BLaER1 (cell line): ENCODE results near the gene MIA2.
"Not testable (repeated sequence)": the region's sequence is repeated elsewhere in the genome, so short reads cannot be mapped to it uniquely, and the experiment has no call there.

ENCODE experiments used
- H3K27ac ChIP-seq: shearing (Covaris generic); formaldehyde crosslinking; 2 replicates; pipeline ENCODE4 v1.8.1; 2022
- H3K27me3 ChIP-seq: shearing (Covaris generic); formaldehyde crosslinking; 2 replicates; pipeline ENCODE4 v1.8.1; 2022
- H3K36me3 ChIP-seq: shearing (Covaris generic); formaldehyde crosslinking; 2 replicates; pipeline ENCODE4 v1.8.1; 2022
- H3K4me1 ChIP-seq: shearing (Covaris generic); formaldehyde crosslinking; 2 replicates; pipeline ENCODE4 v1.8.1; 2022
- H3K4me2 ChIP-seq: shearing (Covaris generic); formaldehyde crosslinking; 2 replicates; pipeline ENCODE4 v1.8.1; 2022
- H3K4me3 ChIP-seq: shearing (Covaris generic); formaldehyde crosslinking; 2 replicates; pipeline ENCODE4 v1.8.1; 2022
- H3K9ac ChIP-seq: shearing (Covaris generic); formaldehyde crosslinking; 2 replicates; pipeline ENCODE4 v1.8.1; 2022
- H3K9me3 ChIP-seq: shearing (Covaris generic); formaldehyde crosslinking; 2 replicates; pipeline ENCODE4 v1.8.1; 2022
- H4K20me1 ChIP-seq: shearing (Covaris generic); formaldehyde crosslinking; 2 replicates; pipeline ENCODE4 v1.8.1; 2022
- Cebpa-rat ChIP-seq: shearing (Covaris generic); IDR thresholded peaks from 2 replicates; pipeline ENCODE4 v1.8.1; 2022

MIA2 gene

DNA sequence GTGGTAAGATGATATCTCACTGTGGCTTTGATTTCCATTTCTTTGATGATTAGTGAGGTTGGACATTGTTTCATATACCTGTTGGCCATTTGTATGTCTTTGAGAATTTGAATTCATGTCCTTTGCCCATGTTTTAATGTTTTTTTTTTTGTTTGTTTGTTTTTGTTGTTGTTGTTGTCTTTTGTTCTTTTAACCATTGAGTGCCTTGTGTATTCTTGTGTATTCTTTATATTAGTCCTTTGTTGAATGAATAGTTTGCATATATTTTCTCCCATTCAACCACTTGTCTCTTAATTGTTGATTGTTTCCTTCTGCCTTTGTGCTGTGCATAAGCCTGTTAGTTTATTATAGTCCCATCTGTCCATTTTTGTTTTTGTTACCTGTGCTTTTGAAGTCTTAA, 126.6 kb downstream of the MIA2 start:
- Histone ChIP-seq H3K9me3 (peaks cover 35% of the 10 kb centered on the region), H4K20me1 (no peaks in the 10 kb centered on the region), H3K4me1 (no peaks in the 10 kb centered on the region), H3K4me3 (no peak overlapping the region), H3K27me3 (no peaks in the 10 kb centered on the region), H3K4me2 (no peak overlapping the region), H3K36me3 (peaks cover 43% of the 10 kb centered on the region), H3K9ac (no peak overlapping the region), H3K27ac (no peak overlapping the region)
- no peak for TF ChIP-seq Cebpa-rat

DNA sequence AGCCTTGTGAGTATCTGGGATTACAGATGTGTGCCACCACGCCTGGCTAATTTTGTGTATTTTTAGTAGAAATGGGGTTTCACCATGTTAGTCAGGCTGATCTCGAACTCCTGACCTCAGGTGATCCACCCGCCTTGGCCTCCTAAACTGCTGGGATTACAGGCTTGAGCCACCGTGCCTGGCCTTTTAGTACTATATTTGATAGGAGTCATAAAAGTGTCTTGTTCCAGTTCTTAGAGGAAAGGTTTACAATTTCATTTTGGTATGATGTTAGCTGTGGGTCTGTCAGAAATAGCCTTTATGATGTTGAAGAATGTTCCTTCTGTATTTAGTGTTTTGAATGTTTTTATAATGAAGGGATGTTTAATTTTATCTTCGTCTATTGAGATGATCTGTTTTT, 127.8 kb downstream of the MIA2 start:
- not testable (repeated sequence) for H3K4me2 ChIP-seq, H3K27ac ChIP-seq
- H3K9me3 ChIP-seq, result peaks cover 35% of the 10 kb centered on the region

DNA sequence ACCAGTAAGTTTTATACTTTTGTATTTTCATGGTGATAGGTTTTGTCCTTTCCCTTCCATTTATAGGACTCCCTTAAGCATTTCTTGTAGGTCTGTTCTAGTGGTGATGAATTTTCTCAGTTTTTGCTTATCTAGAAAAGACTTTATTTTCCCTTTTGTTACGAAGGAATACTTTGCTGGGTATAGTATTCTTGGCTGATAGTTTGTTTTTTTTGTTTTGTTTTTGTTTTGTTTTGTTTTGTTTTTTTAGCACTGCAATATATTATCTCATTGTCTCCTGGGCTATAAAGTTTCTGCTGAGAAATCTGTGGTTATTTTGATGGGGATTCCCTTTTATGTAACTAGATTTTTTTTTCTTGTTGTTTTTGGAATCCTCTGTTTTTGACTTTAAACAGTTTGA, 130.8 kb downstream of the MIA2 start:
- peaks cover 30% of the 10 kb centered on the region for H3K9me3 ChIP-seq
- H3K4me1 ChIP-seq, result no peaks in the 10 kb centered on the region
- no peak overlapping the region for H3K27ac ChIP-seq
- no peak overlapping the region for H3K4me3 ChIP-seq
- no peak for TF ChIP-seq Cebpa-rat
- peaks cover 36% of the 10 kb centered on the region for H3K36me3 ChIP-seq
- no peak overlapping the region for H3K4me2 ChIP-seq
- no peaks in the 10 kb centered on the region for H3K27me3 ChIP-seq
- H3K9ac ChIP-seq, result no peak overlapping the region
- H4K20me1 ChIP-seq, result peaks cover 16% of the 10 kb centered on the region

More for the DNA sequence above, 127.8 kb downstream of the MIA2 start:
- not testable (repeated sequence) for H3K27me3 ChIP-seq, H3K9ac ChIP-seq, H3K4me1 ChIP-seq, H3K4me3 ChIP-seq, H4K20me1 ChIP-seq
- H3K36me3 ChIP-seq, result peaks cover 47% of the 10 kb centered on the region

DNA sequence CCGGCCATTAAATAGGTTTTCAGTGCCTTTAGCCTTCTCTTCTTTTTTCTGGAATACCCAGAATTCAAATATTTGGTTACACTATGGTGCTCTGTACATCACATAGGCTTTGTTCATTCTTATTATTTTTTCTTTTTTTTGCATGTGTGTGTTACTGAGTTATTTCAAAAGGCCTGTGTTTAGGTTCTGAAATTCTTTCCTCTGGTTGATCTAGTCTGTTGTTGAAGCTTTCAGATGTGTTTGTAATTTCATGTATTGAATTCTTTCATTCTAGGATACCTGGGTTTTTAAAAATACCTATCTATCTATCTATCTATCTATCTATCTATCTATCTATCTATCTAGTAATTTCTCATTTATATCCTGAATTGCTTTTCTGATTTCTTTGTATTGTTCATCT, 131.6 kb downstream of the MIA2 start:
- H3K27ac ChIP-seq, result no peak overlapping the region
- no peak overlapping the region for H3K4me2 ChIP-seq
- no peak overlapping the region for H3K4me3 ChIP-seq
- H4K20me1 ChIP-seq, result peaks cover 16% of the 10 kb centered on the region
- TF ChIP-seq Cebpa-rat, result no peak
- H3K9me3 ChIP-seq, result peaks cover 23% of the 10 kb centered on the region
- H3K27me3 ChIP-seq, result no peaks in the 10 kb centered on the region
- H3K9ac ChIP-seq, result no peak overlapping the region
- no peaks in the 10 kb centered on the region for H3K4me1 ChIP-seq
- H3K36me3 ChIP-seq, result peaks cover 34% of the 10 kb centered on the region

DNA sequence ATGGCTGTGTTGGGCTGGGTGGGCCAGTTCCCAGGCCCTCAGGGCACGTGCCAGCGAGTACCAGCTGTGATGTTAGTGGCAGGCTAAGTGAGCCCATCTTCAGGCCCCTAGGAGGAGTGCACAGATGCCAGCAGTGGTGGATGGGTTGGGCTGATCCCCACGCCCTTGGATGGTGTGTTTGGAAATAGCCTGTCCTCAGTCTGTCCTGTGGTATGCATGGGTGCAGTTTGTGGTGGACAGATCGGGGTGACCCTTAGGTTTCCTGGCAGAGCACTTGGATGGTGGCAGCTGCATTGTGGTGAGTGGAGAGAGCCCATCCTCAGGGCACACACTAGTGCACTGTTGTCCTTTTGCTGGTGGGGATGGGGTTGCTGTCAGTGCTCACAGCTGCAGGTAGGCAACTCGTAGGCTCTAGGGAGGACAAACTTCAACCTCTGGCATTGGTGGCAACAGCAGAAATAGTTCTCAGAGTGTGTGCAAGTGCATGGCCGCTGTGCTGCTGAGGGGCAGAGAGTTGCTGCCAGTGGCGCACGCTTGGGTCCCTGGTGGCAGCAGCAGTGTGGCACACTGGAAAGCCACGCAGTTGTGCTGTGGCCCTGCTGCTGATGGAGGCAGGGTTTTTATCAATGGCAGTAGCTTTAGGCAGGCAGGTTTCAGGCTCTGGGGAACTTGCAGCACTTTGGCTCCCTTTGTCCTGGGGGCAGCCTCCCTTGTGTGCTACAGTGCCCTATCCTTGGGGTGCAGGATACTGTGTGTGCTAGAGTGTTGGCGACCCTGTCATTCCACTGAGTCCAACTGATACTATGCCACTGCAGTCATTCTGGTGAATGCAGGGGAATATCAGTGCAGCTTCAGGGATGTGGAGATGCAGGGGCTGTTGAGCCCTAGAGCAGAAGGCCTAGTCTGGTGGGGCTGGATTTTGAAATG, 133.0 kb downstream of the MIA2 start:
- H3K4me2 ChIP-seq, result no peak overlapping the region
- TF ChIP-seq Cebpa-rat, result no peak

DNA sequence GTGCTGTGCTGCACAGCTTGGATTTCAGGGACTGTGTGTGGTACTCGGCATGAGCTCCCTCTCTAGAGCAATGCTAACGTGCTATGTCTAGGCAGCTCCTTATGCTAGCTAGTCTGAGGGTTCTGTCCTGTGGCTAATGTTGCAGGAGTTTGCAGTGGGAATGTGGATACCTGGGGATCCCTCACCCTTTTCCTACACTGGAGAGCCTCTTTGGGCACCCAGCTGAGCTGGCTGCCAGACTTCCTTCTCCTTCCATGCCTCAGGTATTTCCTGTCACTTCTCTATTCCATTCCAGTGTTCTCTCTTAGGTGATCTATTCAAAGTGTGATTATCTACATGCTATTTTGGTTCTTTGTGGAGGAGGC, 133.7 kb downstream of the MIA2 start:
- Histone ChIP-seq H4K20me1 (peaks cover 16% of the 10 kb centered on the region), H3K27me3 (no peaks in the 10 kb centered on the region), H3K9ac (no peak overlapping the region), H3K9me3 (peaks cover 23% of the 10 kb centered on the region), H3K4me2 (no peak overlapping the region), H3K36me3 (peaks cover 28% of the 10 kb centered on the region), H3K4me3 (no peak overlapping the region), H3K4me1 (no peaks in the 10 kb centered on the region), H3K27ac (no peak overlapping the region)
- TF ChIP-seq Cebpa-rat, result no peak

More for the DNA sequence above, 133.0 kb downstream of the MIA2 start:
- H3K9me3 ChIP-seq, result peaks cover 23% of the 10 kb centered on the region
- H3K4me1 ChIP-seq, result no peaks in the 10 kb centered on the region
- H3K9ac ChIP-seq, result no peak overlapping the region
- H3K4me3 ChIP-seq, result no peak overlapping the region
- peaks cover 28% of the 10 kb centered on the region for H3K36me3 ChIP-seq
- no peaks in the 10 kb centered on the region for H3K27me3 ChIP-seq
- H3K27ac ChIP-seq, result no peak overlapping the region
- peaks cover 16% of the 10 kb centered on the region for H4K20me1 ChIP-seq

DNA sequence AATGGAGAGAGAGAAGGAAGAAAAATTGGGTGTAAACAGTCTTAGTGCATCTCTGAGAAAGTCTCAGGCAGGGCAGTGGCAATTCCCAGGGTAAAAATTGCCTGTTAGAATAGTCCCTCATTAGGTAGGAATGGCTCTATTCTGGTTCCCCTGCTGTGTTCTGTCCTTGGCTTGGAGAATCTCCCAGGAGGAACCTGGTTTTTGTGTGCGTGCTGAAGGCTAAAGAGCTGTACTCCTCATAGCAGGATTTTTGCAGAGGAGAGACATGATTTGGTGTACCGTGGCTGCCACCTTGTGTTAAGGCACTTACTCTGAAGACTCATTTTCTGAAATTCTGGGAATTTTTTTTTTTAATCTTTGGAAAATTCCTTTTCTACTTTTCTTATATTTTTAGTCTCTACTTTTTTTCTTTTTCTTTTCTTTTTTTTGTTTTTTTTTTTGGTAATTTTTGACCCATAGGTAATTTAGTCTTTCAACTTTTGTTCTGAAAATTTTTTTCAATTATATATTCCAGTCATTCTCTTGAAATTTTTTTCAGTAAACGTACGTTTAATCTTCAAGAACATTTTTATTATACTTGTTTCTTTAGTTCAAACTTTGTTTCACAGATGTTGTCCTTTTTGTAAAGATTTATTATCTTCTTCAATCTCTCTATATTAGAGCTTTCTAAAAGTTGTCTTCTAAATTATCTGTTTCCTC, 134.7 kb downstream of the MIA2 start:
- H4K20me1 ChIP-seq, result peaks cover 16% of the 10 kb centered on the region
- H3K27ac ChIP-seq, result no peak overlapping the region
- no peak overlapping the region for H3K4me2 ChIP-seq
- no peak overlapping the region for H3K4me3 ChIP-seq
- peaks cover 24% of the 10 kb centered on the region for H3K36me3 ChIP-seq
- H3K9me3 ChIP-seq, result peaks cover 19% of the 10 kb centered on the region
- no peaks in the 10 kb centered on the region for H3K27me3 ChIP-seq
- H3K9ac ChIP-seq, result no peak overlapping the region
- no peak for TF ChIP-seq Cebpa-rat
- no peaks in the 10 kb centered on the region for H3K4me1 ChIP-seq

DNA sequence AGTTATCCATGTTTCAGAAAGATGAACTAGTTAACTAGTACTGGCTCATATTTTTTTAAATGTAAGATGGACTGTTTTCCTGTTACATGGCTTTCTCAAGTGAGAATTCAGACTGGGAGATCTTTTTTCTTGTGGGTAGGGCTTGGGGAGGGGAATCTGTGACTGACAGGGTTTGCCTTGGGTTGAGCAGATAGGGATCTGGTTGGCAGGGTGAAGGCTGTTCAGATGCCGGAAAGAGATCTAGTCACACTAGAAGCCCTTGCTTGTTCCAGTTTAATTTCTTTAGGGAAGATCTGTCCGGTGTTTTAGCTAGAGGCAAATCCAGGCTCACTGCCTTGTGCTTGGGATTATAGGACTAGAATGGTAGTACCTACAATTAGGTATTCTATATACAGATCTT, 135.3 kb downstream of the MIA2 start:
- Histone ChIP-seq H3K4me2 (no peak overlapping the region), H3K9ac (no peak overlapping the region), H3K9me3 (peaks cover 13% of the 10 kb centered on the region), H3K4me3 (no peak overlapping the region), H3K27ac (no peak overlapping the region), H3K27me3 (no peaks in the 10 kb centered on the region), H3K4me1 (no peaks in the 10 kb centered on the region), H4K20me1 (peaks cover 16% of the 10 kb centered on the region), H3K36me3 (peaks cover 17% of the 10 kb centered on the region)
- no peak for TF ChIP-seq Cebpa-rat

DNA sequence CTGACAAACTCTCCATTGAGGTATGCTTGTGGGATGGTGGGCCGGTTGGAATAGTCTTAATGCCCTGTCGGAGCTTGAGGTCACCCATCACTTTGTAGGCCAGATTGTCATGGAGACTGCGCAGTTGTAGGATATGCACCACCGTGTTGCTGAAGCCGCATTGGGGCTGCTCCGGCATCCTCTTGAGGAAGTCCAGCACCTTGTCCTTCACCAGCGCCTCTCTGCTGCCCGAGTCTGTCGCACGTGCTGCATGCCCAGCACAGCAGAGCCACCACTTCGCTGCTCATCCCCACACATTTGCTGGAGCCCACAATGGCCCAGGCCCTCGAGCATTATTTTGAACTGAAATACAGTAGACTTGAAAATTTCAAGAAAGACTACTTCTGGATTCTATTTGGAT, 136.7 kb downstream of the MIA2 start:
- no peaks in the 10 kb centered on the region for H3K9me3 ChIP-seq
- no peak overlapping the region for H3K9ac ChIP-seq
- no peak overlapping the region for H3K4me3 ChIP-seq
- peaks cover 11% of the 10 kb centered on the region; the same call in 1 of the 2 replicates for H3K36me3 ChIP-seq
- TF ChIP-seq Cebpa-rat, result no peak
- no peak overlapping the region for H3K4me2 ChIP-seq
- H3K27ac ChIP-seq, result no peak overlapping the region
- peaks cover 16% of the 10 kb centered on the region for H4K20me1 ChIP-seq
- H3K4me1 ChIP-seq, result no peaks in the 10 kb centered on the region
- H3K27me3 ChIP-seq, result no peaks in the 10 kb centered on the region

DNA sequence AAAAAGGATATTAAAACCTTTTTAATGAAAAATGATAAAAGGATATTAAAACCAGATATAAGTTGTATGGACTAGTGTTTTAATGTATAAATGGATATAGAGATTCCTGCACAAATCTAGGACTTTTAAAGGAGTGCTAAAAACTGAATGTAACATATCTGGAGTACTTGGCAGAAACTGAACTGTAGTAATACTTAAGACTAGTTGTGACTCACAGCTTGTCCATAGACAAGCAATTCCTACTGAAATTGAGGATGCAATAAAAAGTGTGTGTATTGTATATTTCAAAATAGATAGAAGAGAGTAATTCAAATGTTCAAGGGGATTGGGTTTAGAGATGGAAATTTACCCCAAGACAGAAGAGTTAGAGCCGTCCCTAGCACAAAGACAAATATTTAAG, 138.9 kb downstream of the MIA2 start:
- no peaks in the 10 kb centered on the region for H3K4me1 ChIP-seq
- H3K9me3 ChIP-seq, result no peaks in the 10 kb centered on the region
- no peak overlapping the region for H3K4me2 ChIP-seq
- peaks cover 1% of the 10 kb centered on the region; the same call in 1 of the 2 replicates for H4K20me1 ChIP-seq
- H3K27ac ChIP-seq, result no peak overlapping the region
- H3K36me3 ChIP-seq, result peaks cover 8% of the 10 kb centered on the region; the same call in 1 of the 2 replicates
- H3K9ac ChIP-seq, result no peak overlapping the region
- H3K27me3 ChIP-seq, result no peaks in the 10 kb centered on the region
- no peak overlapping the region for H3K4me3 ChIP-seq
- no peak for TF ChIP-seq Cebpa-rat
